Skeletal muscle tissue (tissue), 4 donors: ENCODE data around the gene LFNG. TPM values are rescaled to one million over a fixed set of nuclear protein-coding genes. Genes with fewer than 3 reads are reported as not detected.
"Not testable (repeated sequence)": the region's sequence is repeated elsewhere in the genome, so short reads cannot be mapped to it uniquely, and the experiment has no call there.

Source experiments
- H3K27ac ChIP-seq: one replicate; pipeline ENCODE4 v1.7.0; 2013; ENCODE audit warnings: mild to moderate bottlenecking, low read depth, low read length, inconsistent platforms
- H3K27me3 ChIP-seq, 3 donors: one replicate each; pipeline ENCODE4 v1.7.0; 2013; ENCODE audit warnings: low read length in 3 of 3; ENCODE audit not compliant: control insufficient read depth in 3 of 3, insufficient read depth in 3 of 3
- H3K36me3 ChIP-seq, 3 donors: one replicate each; pipeline ENCODE4 v1.7.0; 2013; ENCODE audit warnings: low read length in 3 of 3; ENCODE audit not compliant: control insufficient read depth in 3 of 3, insufficient read depth in 3 of 3
- H3K4me1 ChIP-seq, 3 donors: one replicate each; pipeline ENCODE4 v1.7.0; 2013; ENCODE audit warnings: low read length in 3 of 3, mild to moderate bottlenecking in 3 of 3; ENCODE audit not compliant: control insufficient read depth in 3 of 3, insufficient read depth in 3 of 3
- H3K4me3 ChIP-seq, 3 donors: one replicate each; pipeline ENCODE4 v1.7.0; 2013; ENCODE audit warnings: low read length in 3 of 3
- H3K9ac ChIP-seq, 3 donors: one replicate each; pipeline ENCODE4 v1.7.0; 2013; ENCODE audit warnings: low read length in 3 of 3, mild to moderate bottlenecking in 3 of 3, moderate library complexity in 2 of 3, low read depth in 1 of 3
- H3K9me3 ChIP-seq, 3 donors: one replicate each; pipeline ENCODE4 v1.7.0; 2013; ENCODE audit warnings: low read length in 3 of 3; ENCODE audit not compliant: control insufficient read depth in 3 of 3
- total RNA-seq: library from RNA; depleted of rRNA; stranded (reverse); fragments of >200 nt; gene quantifications from one replicate; pipeline ENCODE4 v1.2.3, GENCODE V29; 2014
- donor health status: Osteomylitis.

LFNG gene
- total RNA-seq, 1 donor from 2014 or later = 23.0 TPM

- no peaks in the 10 kb centered on the region for H3K27me3 ChIP-seq
- H3K9ac ChIP-seq = peak within 1 kb of the TSS; percentile 72 to 83 (median 75)
- no peaks in the 10 kb centered on the region for H3K9me3 ChIP-seq
- peak within 1 kb of the TSS; percentile 69 to 81 (median 77) for H3K4me3 ChIP-seq
- H3K36me3 ChIP-seq = peaks cover 0 to 3% (median 0%) of the 10 kb centered on the region in 3 donors
- H3K27ac ChIP-seq = no peak within 1 kb of the TSS
- H3K4me1 ChIP-seq = peaks cover 18 to 27% (median 23%) of the 10 kb centered on the region in 3 donors
Observed at GRCh38 chr7:2558629-2559282, 39.2 kb downstream of the LFNG start, which contains the start of gene IQCE. Gene IQCE, plus strand, starts transcription at chr7:2558979. Its CDS starts 203 bp downstream, at chr7:2559182.

DNA sequence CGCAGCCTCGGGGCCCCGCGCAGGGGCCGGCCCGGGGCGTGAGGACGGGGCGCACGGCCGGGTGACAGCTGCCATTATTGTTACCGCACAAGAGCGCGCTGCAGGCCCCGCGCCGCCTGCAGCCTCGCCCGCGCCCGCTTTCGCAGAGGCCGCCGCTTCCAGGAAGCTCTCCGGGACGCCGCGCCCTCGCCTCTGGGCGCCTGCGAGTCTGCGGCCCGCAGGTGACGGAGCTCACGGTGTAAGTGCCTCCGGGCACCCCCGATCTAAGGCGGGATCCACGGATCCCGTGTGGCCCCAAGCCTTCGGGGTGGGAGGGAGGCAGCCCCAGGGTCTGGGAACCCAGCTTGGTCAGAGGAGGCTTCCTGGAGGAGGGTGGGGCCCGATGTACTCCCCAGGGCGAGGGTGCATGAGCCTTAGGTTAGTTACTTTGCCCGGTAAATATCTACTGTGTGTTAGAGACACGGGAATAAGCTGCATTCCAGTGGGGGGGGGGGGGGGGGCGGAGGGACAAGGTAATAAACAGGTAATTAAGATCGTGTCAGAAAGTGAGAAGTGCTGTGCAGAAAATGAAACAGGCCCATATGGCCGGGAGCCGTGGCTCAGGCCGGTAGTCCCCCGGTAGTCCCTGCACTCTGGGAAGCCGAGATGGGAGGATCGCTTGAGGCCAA, 39.8 kb downstream of the LFNG start:
- H3K9ac ChIP-seq = peak overlapping the region; percentile 72 to 83 (median 75)
- peaks cover 11 to 21% (median 17%) of the 10 kb centered on the region in 3 donors for H3K4me1 ChIP-seq
- peaks cover 0 to 3% (median 0%) of the 10 kb centered on the region in 3 donors for H3K36me3 ChIP-seq
- no peaks in the 10 kb centered on the region for H3K9me3 ChIP-seq
- no peak overlapping the region for H3K27ac ChIP-seq
- H3K27me3 ChIP-seq = no peaks in the 10 kb centered on the region
- peak overlapping the region; percentile 69 to 81 (median 77) for H3K4me3 ChIP-seq

DNA sequence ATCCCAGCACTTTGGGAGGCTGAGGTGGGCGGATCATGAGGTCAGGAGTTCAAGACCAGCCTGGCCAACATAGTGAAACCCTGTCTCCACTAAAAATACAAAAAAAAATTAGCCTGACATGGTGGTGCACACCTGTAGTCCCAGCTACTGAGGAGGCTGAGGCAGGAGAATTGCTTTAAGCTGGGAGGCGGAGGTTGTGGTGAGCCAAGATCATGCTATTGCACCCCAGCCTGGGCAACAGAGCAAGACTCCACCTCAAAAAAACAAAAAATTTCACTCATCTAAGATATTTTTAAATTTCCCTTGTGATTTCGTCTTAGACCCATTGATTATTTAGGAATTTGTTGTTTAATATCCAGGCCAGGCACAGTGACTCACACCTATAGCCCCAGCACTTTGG, 44.4 kb downstream of the LFNG start:
- H3K4me1 ChIP-seq = peaks cover 7 to 14% (median 11%) of the 10 kb centered on the region in 3 donors
- not testable (repeated sequence) for H3K9me3 ChIP-seq, H3K9ac ChIP-seq, H3K27me3 ChIP-seq, H3K4me3 ChIP-seq, H3K36me3 ChIP-seq, H3K27ac ChIP-seq

DNA sequence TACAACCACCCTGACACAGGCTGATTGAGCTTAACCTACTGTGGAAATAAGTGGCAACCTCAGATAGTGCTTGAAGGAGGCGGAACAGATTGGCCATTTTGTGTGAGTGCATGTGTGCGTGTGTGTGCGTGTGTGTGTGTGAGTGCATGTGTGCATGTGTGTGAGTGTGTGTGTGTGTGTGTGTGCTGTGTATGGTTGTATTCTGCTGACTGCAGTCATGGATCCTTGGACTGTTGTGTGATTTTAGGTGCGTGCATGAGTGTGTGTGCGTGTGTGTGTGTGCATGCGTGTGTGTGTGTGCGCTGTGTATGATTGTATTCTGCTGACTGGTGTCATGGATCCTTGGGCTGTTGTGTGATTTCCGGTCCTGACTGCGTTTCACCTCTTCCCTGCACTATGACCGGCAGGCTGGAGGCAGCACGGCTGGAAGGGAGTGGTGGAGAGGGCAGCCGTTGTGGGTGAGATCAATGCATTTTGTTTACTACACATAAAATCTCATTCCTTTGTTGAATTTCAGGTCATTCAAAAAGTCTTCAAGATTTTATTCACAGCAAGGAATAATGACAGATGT, 45.5 kb downstream of the LFNG start:
- H3K9me3 ChIP-seq = no peaks in the 10 kb centered on the region
- H3K9ac ChIP-seq = no peak overlapping the region
- H3K4me3 ChIP-seq = no peak overlapping the region
- H3K27ac ChIP-seq = no peak overlapping the region
- H3K27me3 ChIP-seq = no peaks in the 10 kb centered on the region
- peaks cover 2 to 6% (median 5%) of the 10 kb centered on the region in 3 donors for H3K4me1 ChIP-seq
- H3K36me3 ChIP-seq = peaks cover 0 to 3% (median 2%) of the 10 kb centered on the region in 3 donors

GRCh38 chr7:2566348-2566889, 46.8 kb downstream of the LFNG start:
- no peaks in the 10 kb centered on the region for H3K27me3 ChIP-seq
- H3K9me3 ChIP-seq = no peaks in the 10 kb centered on the region
- H3K4me1 ChIP-seq = peaks cover 0 to 4% (median 3%) of the 10 kb centered on the region in 3 donors
- H3K4me3 ChIP-seq = no peak overlapping the region
- no peak overlapping the region for H3K27ac ChIP-seq
- peaks cover 0 to 3% (median 2%) of the 10 kb centered on the region in 3 donors for H3K36me3 ChIP-seq
- no peak overlapping the region for H3K9ac ChIP-seq

DNA sequence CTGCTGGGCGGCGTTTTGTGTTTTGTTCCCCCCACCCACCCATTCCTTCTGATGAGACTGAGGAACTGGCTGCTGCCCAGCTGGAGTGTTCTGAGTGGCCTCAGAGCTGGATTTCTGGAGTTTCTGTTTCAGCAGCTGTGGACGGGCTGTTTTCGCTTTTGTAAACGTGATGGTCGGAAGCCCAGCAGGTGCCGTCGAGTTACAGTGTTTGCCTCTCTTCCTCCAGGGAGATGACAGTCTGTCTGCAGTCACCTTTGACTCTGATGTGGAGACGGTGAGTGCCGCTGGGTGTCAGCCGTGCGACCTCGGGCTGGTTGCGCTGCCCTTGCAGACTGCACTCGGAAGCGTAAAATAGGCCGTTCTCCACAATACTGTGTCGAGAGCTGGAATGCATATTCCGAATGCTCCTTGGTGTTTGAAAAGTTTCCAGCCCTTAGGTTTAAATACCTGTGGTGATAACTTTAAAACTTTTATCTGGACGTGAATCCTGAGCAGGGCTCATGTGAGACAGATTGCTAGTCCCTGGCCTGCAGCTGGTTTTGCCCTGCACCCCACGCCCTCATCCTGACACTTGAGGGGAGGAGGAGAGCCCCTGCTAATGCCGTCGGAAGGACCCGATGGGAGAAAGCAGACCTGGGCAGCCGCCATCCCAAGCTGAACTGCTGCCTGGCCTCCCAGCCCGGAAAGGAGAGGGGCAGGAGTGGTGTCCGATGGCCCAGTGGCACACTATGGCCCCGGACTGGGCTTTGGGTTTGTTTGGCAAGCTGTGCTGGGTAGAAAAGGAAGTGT, 47.5 kb downstream of the LFNG start:
- Histone ChIP-seq H3K36me3 (peaks cover 1 to 6% (median 2%) of the 10 kb centered on the region in 3 donors), H3K9ac (peak overlapping the region in 1 of 3 donors; percentile 50), H3K27me3 (no peaks in the 10 kb centered on the region), H3K27ac (no peak overlapping the region), H3K4me1 (peaks cover 0 to 4% (median 3%) of the 10 kb centered on the region in 3 donors), H3K9me3 (no peaks in the 10 kb centered on the region), H3K4me3 (peak overlapping the region in 1 of 3 donors; percentile 22)

- H3K9me3 ChIP-seq = no peaks in the 10 kb centered on the region
- peak overlapping the region in 1 of 3 donors; percentile 50 for H3K9ac ChIP-seq
- peaks cover 0 to 4% (median 3%) of the 10 kb centered on the region in 3 donors for H3K4me1 ChIP-seq
- no peak overlapping the region for H3K27ac ChIP-seq
- no peak overlapping the region for H3K4me3 ChIP-seq
- peaks cover 2 to 9% (median 4%) of the 10 kb centered on the region in 3 donors for H3K36me3 ChIP-seq
- no peaks in the 10 kb centered on the region for H3K27me3 ChIP-seq
Observed at GRCh38 chr7:2567679-2568278, 48.2 kb downstream of the LFNG start.

GRCh38 chr7:2568521-2569223, 49.1 kb downstream of the LFNG start:
- no peak overlapping the region for H3K27ac ChIP-seq
- H3K9me3 ChIP-seq = no peaks in the 10 kb centered on the region
- H3K27me3 ChIP-seq = no peaks in the 10 kb centered on the region
- H3K36me3 ChIP-seq = peaks cover 5 to 10% (median 7%) of the 10 kb centered on the region in 3 donors
- H3K4me1 ChIP-seq = peaks cover 0 to 4% (median 3%) of the 10 kb centered on the region in 3 donors
- no peak overlapping the region for H3K4me3 ChIP-seq
- no peak overlapping the region for H3K9ac ChIP-seq

- no peaks in the 10 kb centered on the region for H3K27me3 ChIP-seq
- H3K36me3 ChIP-seq = peaks cover 10 to 17% (median 11%) of the 10 kb centered on the region in 3 donors
- no peak overlapping the region for H3K4me3 ChIP-seq
- peaks cover 0 to 4% (median 3%) of the 10 kb centered on the region in 3 donors for H3K4me1 ChIP-seq
- no peaks in the 10 kb centered on the region for H3K9me3 ChIP-seq
- no peak overlapping the region for H3K9ac ChIP-seq
- no peak overlapping the region for H3K27ac ChIP-seq
Observed at GRCh38 chr7:2569421-2569820, 49.8 kb downstream of the LFNG start.
